ENCODE data around the gene RAD51C.
"Not testable (repeated sequence)": the region's sequence is repeated elsewhere in the genome, so short reads cannot be mapped to it uniquely, and the experiment has no call there.

The RAD51C gene

DNA sequence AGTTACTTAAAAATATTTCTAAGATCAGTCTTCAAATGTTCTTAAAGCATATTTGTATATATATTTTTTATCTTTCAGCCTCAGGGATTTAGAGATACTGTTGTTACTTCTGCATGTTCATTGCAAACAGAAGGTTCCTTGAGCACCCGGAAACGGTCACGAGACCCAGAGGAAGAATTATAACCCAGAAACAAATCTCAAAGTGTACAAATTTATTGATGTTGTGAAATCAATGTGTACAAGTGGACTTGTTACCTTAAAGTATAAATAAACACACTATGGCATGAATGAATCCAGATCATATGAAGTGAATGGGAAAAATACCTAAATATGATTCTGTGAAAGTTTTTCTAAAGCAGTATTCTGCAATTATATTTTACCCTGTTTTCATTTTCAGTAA, 41.6 kb downstream of the RAD51C start:
- Histone ChIP-seq H3K27ac (ENCODE audit: low read length) (no peak overlapping the region), H3K27me3 (ENCODE audit: control insufficient read depth in 1 of 2, insufficient read depth in 2 of 2, low read length in 2 of 2) (no peaks in the 10 kb centered on the region), H3K4me1 (ENCODE audit: control insufficient read depth, insufficient read depth, low read length) (no peaks in the 10 kb centered on the region), H3K4me3 (ENCODE audit: low read length in 2 of 2) (no peak overlapping the region), H3K9ac (ENCODE audit: low read length in 2 of 2) (no peak overlapping the region), H3K36me3 (ENCODE audit: control insufficient read depth in 2 of 2, insufficient read depth in 2 of 2, low read length in 2 of 2) (peaks cover 0 to 4% of the 10 kb centered on the region in 2 donors), H3K9me3 (ENCODE audit: control insufficient read depth in 2 of 2, low read length in 2 of 2) (no peaks in the 10 kb centered on the region)

DNA sequence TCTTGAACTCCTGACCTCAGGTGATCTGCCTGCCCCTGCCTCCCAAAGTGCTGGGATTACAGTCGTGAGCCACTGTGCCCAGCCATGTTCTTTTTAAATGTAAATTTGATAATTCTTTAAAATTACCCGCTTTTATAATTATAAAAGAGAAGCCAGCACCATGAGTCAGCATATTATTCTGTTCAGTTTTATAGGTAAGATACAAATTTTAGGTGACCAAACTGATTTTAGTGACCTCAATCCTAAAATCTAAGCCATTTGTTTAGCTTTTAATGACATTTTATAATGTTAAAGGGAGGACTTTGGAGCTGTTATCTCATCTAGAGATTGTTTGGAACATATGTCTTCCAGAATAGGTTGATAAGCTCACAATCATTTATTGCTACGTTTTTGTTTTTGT, 42.4 kb downstream of the RAD51C start:
- no peaks in the 10 kb centered on the region for H3K9me3 ChIP-seq (ENCODE audit: control insufficient read depth in 2 of 2, low read length in 2 of 2)
- H3K27me3 ChIP-seq (ENCODE audit: control insufficient read depth in 1 of 2, insufficient read depth in 2 of 2, low read length in 2 of 2), result no peaks in the 10 kb centered on the region
- H3K27ac ChIP-seq (ENCODE audit: low read length), result no peak overlapping the region
- H3K9ac ChIP-seq (ENCODE audit: low read length in 2 of 2), result no peak overlapping the region
- H3K4me3 ChIP-seq (ENCODE audit: low read length in 2 of 2), result no peak overlapping the region
- no peaks in the 10 kb centered on the region for H3K4me1 ChIP-seq (ENCODE audit: control insufficient read depth, insufficient read depth, low read length)
- H3K36me3 ChIP-seq (ENCODE audit: control insufficient read depth in 2 of 2, insufficient read depth in 2 of 2, low read length in 2 of 2), result peaks cover 0 to 4% of the 10 kb centered on the region in 2 donors

DNA sequence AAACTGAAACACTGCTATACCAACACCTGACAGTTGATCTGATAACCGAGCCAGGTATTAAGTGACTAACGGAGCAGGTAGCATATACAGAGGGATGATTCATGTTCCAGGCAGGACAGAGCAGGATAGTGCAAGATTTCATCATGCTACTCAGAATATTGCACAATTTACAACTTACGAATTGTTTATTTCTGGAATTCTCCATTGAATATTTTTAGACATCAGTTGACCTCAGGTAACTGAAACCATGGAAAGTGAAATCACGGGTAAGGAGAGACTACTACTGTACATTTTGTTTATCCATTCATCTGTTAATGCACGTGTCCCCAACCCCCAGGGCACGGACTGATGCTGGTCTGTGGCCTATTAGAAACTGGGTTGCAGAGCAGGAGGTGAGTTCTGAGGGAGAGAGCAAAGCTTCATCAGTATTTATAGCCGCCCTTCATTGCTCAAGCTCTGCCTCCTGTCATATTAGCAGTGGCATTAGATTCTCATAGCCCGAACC, 48.8 kb downstream of the RAD51C start:
- H3K27ac ChIP-seq (ENCODE audit: low read length), result no peak overlapping the region
- no peaks in the 10 kb centered on the region for H3K4me1 ChIP-seq (ENCODE audit: control insufficient read depth, insufficient read depth, low read length)
- no peaks in the 10 kb centered on the region for H3K27me3 ChIP-seq (ENCODE audit: control insufficient read depth in 1 of 2, insufficient read depth in 2 of 2, low read length in 2 of 2)
- no peaks in the 10 kb centered on the region for H3K9me3 ChIP-seq (ENCODE audit: control insufficient read depth in 2 of 2, low read length in 2 of 2)
- H3K9ac ChIP-seq (ENCODE audit: low read length in 2 of 2), result no peak overlapping the region
- H3K36me3 ChIP-seq (ENCODE audit: control insufficient read depth in 2 of 2, insufficient read depth in 2 of 2, low read length in 2 of 2), result no peaks in the 10 kb centered on the region
- no peak overlapping the region for H3K4me3 ChIP-seq (ENCODE audit: low read length in 2 of 2)

DNA sequence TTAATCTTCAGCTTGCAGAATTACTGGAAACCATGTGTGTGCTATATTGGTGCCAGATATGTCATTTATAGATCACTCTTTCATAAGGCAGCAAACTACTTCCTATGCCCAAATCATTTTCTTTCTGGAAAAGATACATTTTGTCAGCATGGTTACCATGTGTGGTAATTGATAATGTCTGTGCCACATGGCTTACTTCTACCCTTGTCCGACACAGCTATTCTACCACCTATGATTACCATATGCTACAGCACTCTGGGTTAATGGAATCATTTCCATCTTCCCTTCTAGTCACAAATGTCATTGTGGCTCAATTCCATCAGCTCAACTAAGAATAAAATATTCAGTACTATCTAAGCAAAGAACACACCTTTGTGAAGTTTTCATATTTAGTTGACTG, 55.3 kb downstream of the RAD51C start:
- Histone ChIP-seq H3K9me3 (ENCODE audit: control insufficient read depth in 2 of 2, low read length in 2 of 2) (no peaks in the 10 kb centered on the region), H3K36me3 (ENCODE audit: control insufficient read depth in 2 of 2, insufficient read depth in 2 of 2, low read length in 2 of 2) (no peaks in the 10 kb centered on the region), H3K9ac (ENCODE audit: low read length in 2 of 2) (no peak overlapping the region)

DNA sequence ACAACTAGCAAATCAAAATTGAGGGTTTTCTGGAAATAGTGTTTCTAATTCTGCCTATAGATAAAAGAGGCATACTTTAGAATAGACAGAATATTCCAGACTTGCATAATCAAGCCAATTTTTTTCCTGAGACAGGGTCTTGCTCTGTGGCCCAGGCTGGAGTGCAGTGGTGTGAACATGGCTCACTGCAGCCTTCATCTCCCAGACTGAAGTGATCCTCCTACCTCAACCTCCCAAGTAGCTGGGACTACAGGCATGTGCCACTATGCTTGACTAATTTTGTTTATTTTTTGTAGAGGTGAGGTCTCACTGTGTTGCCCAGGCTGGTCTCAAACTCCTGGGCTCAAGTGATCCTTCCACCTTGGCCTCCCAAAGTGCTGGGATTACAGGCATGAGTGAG, 57.2 kb downstream of the RAD51C start:
- H3K27ac ChIP-seq (ENCODE audit: low read length); H3K27me3 ChIP-seq (ENCODE audit: control insufficient read depth in 1 of 2, insufficient read depth in 2 of 2, low read length in 2 of 2); H3K4me3 ChIP-seq (ENCODE audit: low read length in 2 of 2); H3K36me3 ChIP-seq (ENCODE audit: control insufficient read depth in 2 of 2, insufficient read depth in 2 of 2, low read length in 2 of 2); H3K4me1 ChIP-seq (ENCODE audit: control insufficient read depth, insufficient read depth, low read length); H3K9ac ChIP-seq (ENCODE audit: low read length in 2 of 2); H3K9me3 ChIP-seq (ENCODE audit: control insufficient read depth in 2 of 2, low read length in 2 of 2): not testable (repeated sequence)

More for the DNA sequence above, 55.3 kb downstream of the RAD51C start:
- H3K27ac ChIP-seq (ENCODE audit: low read length), result no peak overlapping the region
- H3K4me3 ChIP-seq (ENCODE audit: low read length in 2 of 2), result no peak overlapping the region
- no peaks in the 10 kb centered on the region for H3K27me3 ChIP-seq (ENCODE audit: control insufficient read depth in 1 of 2, insufficient read depth in 2 of 2, low read length in 2 of 2)
- H3K4me1 ChIP-seq (ENCODE audit: control insufficient read depth, insufficient read depth, low read length), result no peaks in the 10 kb centered on the region

DNA sequence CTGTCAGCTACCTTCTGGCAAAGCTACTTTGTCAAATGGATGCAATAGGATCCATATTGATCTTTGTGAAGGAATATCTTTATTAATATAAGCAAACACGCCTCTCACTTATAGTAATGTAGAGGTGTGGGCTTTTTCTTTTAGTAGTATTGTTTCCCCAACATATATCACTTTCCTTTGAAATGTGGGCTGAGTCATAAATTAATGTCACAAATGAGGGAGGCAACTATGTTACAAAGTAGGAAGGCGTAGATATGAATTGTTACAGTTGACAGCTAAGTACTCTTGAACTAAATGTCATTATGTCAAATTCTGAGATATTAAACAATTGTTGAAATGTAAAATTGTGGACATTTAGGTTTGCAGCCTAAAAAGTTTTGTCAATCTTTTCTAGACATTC, 60.6 kb downstream of the RAD51C start:
- no peak overlapping the region for H3K27ac ChIP-seq (ENCODE audit: low read length)
- H3K9ac ChIP-seq (ENCODE audit: low read length in 2 of 2), result no peak overlapping the region
- H3K27me3 ChIP-seq (ENCODE audit: control insufficient read depth in 1 of 2, insufficient read depth in 2 of 2, low read length in 2 of 2), result peaks cover 5 to 21% of the 10 kb centered on the region in 2 donors
- no peaks in the 10 kb centered on the region for H3K9me3 ChIP-seq (ENCODE audit: control insufficient read depth in 2 of 2, low read length in 2 of 2)
- peaks cover 7% of the 10 kb centered on the region for H3K4me1 ChIP-seq (ENCODE audit: control insufficient read depth, insufficient read depth, low read length)
- no peak overlapping the region for H3K4me3 ChIP-seq (ENCODE audit: low read length in 2 of 2)
- no peaks in the 10 kb centered on the region for H3K36me3 ChIP-seq (ENCODE audit: control insufficient read depth in 2 of 2, insufficient read depth in 2 of 2, low read length in 2 of 2)

DNA sequence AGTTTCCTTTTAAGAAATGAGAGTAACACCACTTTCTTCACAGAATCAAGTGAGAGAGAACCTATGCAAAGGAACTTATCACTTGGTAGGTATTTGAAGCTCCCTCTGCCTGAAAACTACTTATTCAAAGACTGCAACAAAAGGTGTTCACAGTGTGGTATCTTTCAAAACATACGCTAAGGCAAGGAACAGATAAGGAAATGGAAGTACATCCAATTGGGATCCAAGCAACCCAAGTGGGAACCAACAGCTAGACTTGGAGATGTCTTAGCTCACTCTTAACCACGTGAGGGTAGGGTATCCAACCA, 62.8 kb downstream of the RAD51C start:
- Histone ChIP-seq H3K27me3 (ENCODE audit: control insufficient read depth in 1 of 2, insufficient read depth in 2 of 2, low read length in 2 of 2) (peaks cover 10 to 29% of the 10 kb centered on the region in 2 donors), H3K4me1 (ENCODE audit: control insufficient read depth, insufficient read depth, low read length) (peaks cover 7% of the 10 kb centered on the region), H3K9me3 (ENCODE audit: control insufficient read depth in 2 of 2, low read length in 2 of 2) (no peaks in the 10 kb centered on the region), H3K27ac (ENCODE audit: low read length) (no peak overlapping the region), H3K9ac (ENCODE audit: low read length in 2 of 2) (no peak overlapping the region), H3K4me3 (ENCODE audit: low read length in 2 of 2) (peak overlapping the region; percentile 52 to 76), H3K36me3 (ENCODE audit: control insufficient read depth in 2 of 2, insufficient read depth in 2 of 2, low read length in 2 of 2) (no peaks in the 10 kb centered on the region)

DNA sequence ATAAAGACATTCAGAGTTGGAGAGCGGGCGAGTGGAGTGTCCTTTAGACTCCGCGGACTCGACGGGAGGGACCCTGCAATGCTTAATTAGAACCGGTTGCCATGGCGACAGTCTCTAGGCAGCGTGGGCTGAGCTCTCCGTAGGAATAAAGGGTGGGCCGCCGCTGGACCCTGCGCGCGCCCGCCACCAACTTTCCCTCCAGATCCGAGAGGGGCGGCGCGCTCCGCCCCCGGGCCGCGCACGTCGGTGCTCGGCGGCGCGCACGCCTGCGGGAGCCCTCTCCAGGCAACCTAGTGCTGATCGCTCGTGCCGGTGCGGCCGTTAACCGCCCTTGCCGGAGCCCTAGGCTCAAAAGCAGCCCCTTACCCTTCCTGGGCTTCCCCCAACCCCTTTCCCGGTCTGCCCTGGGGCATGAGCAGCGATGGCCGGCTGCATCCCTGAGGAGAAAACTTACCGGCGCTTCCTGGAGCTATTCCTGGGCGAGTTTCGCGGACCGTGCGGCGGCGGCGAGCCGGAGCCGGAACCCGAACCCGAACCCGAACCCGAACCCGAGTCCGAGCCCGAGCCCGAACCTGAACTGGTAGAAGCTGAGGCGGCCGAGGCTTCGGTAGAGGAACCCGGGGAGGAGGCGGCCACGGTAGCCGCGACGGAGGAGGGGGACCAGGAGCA, 63.3 kb downstream of the RAD51C start, which contains the start of gene PPM1E:
Gene PPM1E (plus strand): TSS at position 278 of the 669 bp plus-strand sequence.
- H3K27me3 ChIP-seq (ENCODE audit: control insufficient read depth in 1 of 2, insufficient read depth in 2 of 2, low read length in 2 of 2), result peaks cover 10 to 30% of the 10 kb centered on the region in 2 donors
- H3K9me3 ChIP-seq (ENCODE audit: control insufficient read depth in 2 of 2, low read length in 2 of 2), result no peaks in the 10 kb centered on the region
- H3K4me3 ChIP-seq (ENCODE audit: low read length in 2 of 2), result peak within 1 kb of the TSS; percentile 52 to 76
- H3K4me1 ChIP-seq (ENCODE audit: control insufficient read depth, insufficient read depth, low read length), result peaks cover 7% of the 10 kb centered on the region
- H3K9ac ChIP-seq (ENCODE audit: low read length in 2 of 2), result no peak within 1 kb of the TSS
- no peaks in the 10 kb centered on the region for H3K36me3 ChIP-seq (ENCODE audit: control insufficient read depth in 2 of 2, insufficient read depth in 2 of 2, low read length in 2 of 2)
- H3K27ac ChIP-seq (ENCODE audit: low read length), result no peak within 1 kb of the TSS

DNA sequence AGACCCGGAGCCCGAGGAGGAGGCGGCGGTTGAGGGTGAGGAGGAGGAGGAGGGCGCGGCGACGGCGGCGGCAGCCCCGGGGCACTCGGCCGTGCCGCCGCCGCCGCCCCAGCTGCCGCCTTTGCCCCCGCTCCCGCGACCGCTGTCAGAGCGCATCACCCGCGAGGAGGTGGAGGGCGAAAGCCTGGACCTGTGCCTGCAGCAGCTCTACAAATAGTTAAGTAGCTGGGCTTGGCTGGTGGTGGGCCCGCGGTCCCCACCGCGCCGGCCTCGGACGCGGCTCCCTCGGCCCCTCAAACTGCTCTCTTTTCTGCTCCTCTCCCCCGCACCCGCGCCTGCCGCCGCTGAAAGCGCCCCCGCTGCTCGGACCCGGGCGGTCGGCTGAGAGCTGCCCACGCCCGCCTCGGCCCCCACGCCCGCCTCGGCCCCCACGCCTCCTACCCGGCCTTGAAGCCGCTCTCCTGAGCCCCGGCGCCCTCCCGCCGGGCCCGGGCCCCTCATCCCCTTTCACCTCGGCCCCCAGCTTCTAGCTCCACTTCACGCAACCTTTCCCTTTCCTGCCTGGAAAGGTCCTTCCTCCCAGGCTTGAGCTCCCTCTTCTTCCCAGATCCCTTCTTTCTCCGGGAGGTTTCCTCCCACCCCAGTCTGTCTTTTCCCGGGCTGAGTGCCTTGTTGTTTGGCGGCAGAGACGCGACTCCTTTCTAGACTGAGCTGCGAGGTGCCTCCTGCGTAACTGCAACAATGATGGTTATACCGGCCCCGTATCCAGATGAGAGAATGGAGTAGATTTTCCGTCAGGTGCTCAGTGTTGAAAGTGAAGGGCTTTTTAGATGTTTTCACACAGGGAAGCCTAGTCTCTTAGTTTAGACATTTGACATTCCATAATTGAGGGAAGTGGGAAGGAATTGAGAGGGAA, 64.1 kb downstream of the RAD51C start:
- Histone ChIP-seq H3K9ac (ENCODE audit: low read length in 2 of 2) (no peak overlapping the region), H3K36me3 (ENCODE audit: control insufficient read depth in 2 of 2, insufficient read depth in 2 of 2, low read length in 2 of 2) (no peaks in the 10 kb centered on the region), H3K27ac (ENCODE audit: low read length) (no peak overlapping the region), H3K9me3 (ENCODE audit: control insufficient read depth in 2 of 2, low read length in 2 of 2) (no peaks in the 10 kb centered on the region), H3K4me3 (ENCODE audit: low read length in 2 of 2) (peak overlapping the region; percentile 52 to 76), H3K4me1 (ENCODE audit: control insufficient read depth, insufficient read depth, low read length) (peaks cover 7% of the 10 kb centered on the region), H3K27me3 (ENCODE audit: control insufficient read depth in 1 of 2, insufficient read depth in 2 of 2, low read length in 2 of 2) (peaks cover 10 to 37% of the 10 kb centered on the region in 2 donors)

DNA sequence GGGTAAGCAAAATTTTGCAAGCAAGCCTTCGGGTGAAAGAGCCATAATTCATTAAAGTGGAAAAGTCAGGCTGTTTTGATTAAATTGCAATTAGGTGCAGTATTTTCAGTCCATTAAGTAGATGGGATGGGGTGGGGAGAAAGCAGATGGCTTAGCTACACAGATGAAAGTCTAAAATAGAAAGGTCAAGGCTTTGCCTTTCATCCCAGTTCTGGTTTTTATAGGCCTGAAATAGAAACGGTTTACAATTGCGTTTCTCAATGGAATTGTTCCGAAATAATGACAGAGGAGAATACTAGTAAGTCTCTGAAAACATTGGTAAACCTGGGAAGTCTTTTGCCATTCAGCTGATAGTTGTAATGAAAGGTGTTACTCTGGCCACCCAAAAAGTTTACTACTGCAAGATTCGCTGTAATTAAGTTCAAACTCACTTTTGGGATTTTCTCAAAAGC, 64.8 kb downstream of the RAD51C start:
- H3K27ac ChIP-seq (ENCODE audit: low read length), result no peak overlapping the region
- no peaks in the 10 kb centered on the region for H3K36me3 ChIP-seq (ENCODE audit: control insufficient read depth in 2 of 2, insufficient read depth in 2 of 2, low read length in 2 of 2)
- H3K27me3 ChIP-seq (ENCODE audit: control insufficient read depth in 1 of 2, insufficient read depth in 2 of 2, low read length in 2 of 2), result peaks cover 10 to 37% of the 10 kb centered on the region in 2 donors
- H3K9me3 ChIP-seq (ENCODE audit: control insufficient read depth in 2 of 2, low read length in 2 of 2), result no peaks in the 10 kb centered on the region
- no peak overlapping the region for H3K9ac ChIP-seq (ENCODE audit: low read length in 2 of 2)
- peak overlapping the region; percentile 52 to 76 for H3K4me3 ChIP-seq (ENCODE audit: low read length in 2 of 2)
- peaks cover 7% of the 10 kb centered on the region for H3K4me1 ChIP-seq (ENCODE audit: control insufficient read depth, insufficient read depth, low read length)

Data from stomach smooth muscle (tissue), 2 donors.